Nephron (organoid): ENCODE measurements around the gene ATP1B2.
"Not testable (repeated sequence)": the region's sequence is repeated elsewhere in the genome, so short reads cannot be mapped to it uniquely, and the experiment has no call there.

Experiments used
- H3K27ac Mint-ChIP-seq, 3 experiments: 2 replicates each; pipeline ENCODE4 v1.8.0; 2020; ENCODE audit warnings: mixed read lengths in 3 of 3, mild to moderate bottlenecking in 2 of 3, moderate library complexity in 1 of 3
- H3K27me3 Mint-ChIP-seq: 2 replicates; pipeline ENCODE4 v1.8.0; 2021; ENCODE audit warnings: low read depth, mild to moderate bottlenecking, moderate library complexity, mixed read lengths
- H3K36me3 Mint-ChIP-seq: 2 replicates; pipeline ENCODE4 v1.8.0; 2020; ENCODE audit warnings: low read depth, mixed read lengths
- H3K4me1 Mint-ChIP-seq: 2 replicates; pipeline ENCODE4 v1.8.0; 2020; ENCODE audit warnings: mixed read lengths
- H3K4me3 Mint-ChIP-seq, 3 experiments: 2 replicates each; pipeline ENCODE4 v1.8.0; 2020; ENCODE audit warnings: mild to moderate bottlenecking in 3 of 3, mixed read lengths in 3 of 3, moderate library complexity in 2 of 3
- H3K9me3 Mint-ChIP-seq: 2 replicates; pipeline ENCODE4 v1.8.0; 2020; ENCODE audit warnings: mixed read lengths
- CTCF ChIP-seq, 3 experiments: fragments of 200-600 bp; sonication (generic); IDR thresholded peaks; one replicate each; pipeline ENCODE4 v1.5.0; 2021; ENCODE audit warnings: antibody characterized with exemption in 3 of 3; ENCODE audit not compliant: unreplicated experiment in 3 of 3

ATP1B2 gene

GRCh38 chr17:7640783-7641182 is 9.9 kb upstream of the ATP1B2 start:
- H3K27ac Mint-ChIP-seq = no peak overlapping the region
- H3K4me1 Mint-ChIP-seq = no peaks in the 10 kb centered on the region
- TF ChIP-seq CTCF (IDR thresholded peaks at IDR 0.05; ENCODE audit: unreplicated experiment in 3 of 3) = no peak
- H3K4me3 Mint-ChIP-seq = no peak overlapping the region
- H3K27me3 Mint-ChIP-seq = peaks cover 4% of the 10 kb centered on the region
- no peaks in the 10 kb centered on the region for H3K9me3 Mint-ChIP-seq
- H3K36me3 Mint-ChIP-seq = no peaks in the 10 kb centered on the region

- not testable (repeated sequence) for H3K4me1 Mint-ChIP-seq, H3K9me3 Mint-ChIP-seq, H3K27me3 Mint-ChIP-seq, H3K27ac Mint-ChIP-seq, H3K4me3 Mint-ChIP-seq, H3K36me3 Mint-ChIP-seq
Measured at GRCh38 chr17:7641635-7642034, 9.1 kb upstream of the ATP1B2 start.

GRCh38 chr17:7644775-7645174 is 6.0 kb upstream of the ATP1B2 start:
- no peak overlapping the region for H3K4me3 Mint-ChIP-seq
- H3K27ac Mint-ChIP-seq = no peak overlapping the region
- no peaks in the 10 kb centered on the region for H3K36me3 Mint-ChIP-seq
- peaks cover 6% of the 10 kb centered on the region for H3K27me3 Mint-ChIP-seq
- no peak for TF ChIP-seq CTCF (IDR thresholded peaks at IDR 0.05; ENCODE audit: unreplicated experiment in 3 of 3)
- H3K4me1 Mint-ChIP-seq = peaks cover under 1% of the 10 kb centered on the region
- no peaks in the 10 kb centered on the region for H3K9me3 Mint-ChIP-seq

GRCh38 chr17:7646457-7646856 is 4.3 kb upstream of the ATP1B2 start:
- no peak for TF ChIP-seq CTCF (IDR thresholded peaks at IDR 0.05; ENCODE audit: unreplicated experiment in 3 of 3)
- no peaks in the 10 kb centered on the region for H3K36me3 Mint-ChIP-seq
- H3K9me3 Mint-ChIP-seq = no peaks in the 10 kb centered on the region
- H3K4me1 Mint-ChIP-seq = peaks cover 9% of the 10 kb centered on the region
- no peak overlapping the region for H3K27ac Mint-ChIP-seq
- H3K4me3 Mint-ChIP-seq = peak overlapping the region in 1 of 3 experiments; percentile 27
- peaks cover 18% of the 10 kb centered on the region for H3K27me3 Mint-ChIP-seq

GRCh38 chr17:7647018-7647417 is 3.7 kb upstream of the ATP1B2 start:
- TF ChIP-seq CTCF (IDR thresholded peaks at IDR 0.05; ENCODE audit: unreplicated experiment in 3 of 3) = no peak
- H3K27me3 Mint-ChIP-seq = peaks cover 19% of the 10 kb centered on the region
- H3K4me1 Mint-ChIP-seq = peaks cover 12% of the 10 kb centered on the region
- no peaks in the 10 kb centered on the region for H3K9me3 Mint-ChIP-seq
- no peak overlapping the region for H3K27ac Mint-ChIP-seq
- H3K4me3 Mint-ChIP-seq = peak overlapping the region in 1 of 3 experiments; percentile 27
- no peaks in the 10 kb centered on the region for H3K36me3 Mint-ChIP-seq

- H3K9me3 Mint-ChIP-seq = no peaks in the 10 kb centered on the region
- H3K36me3 Mint-ChIP-seq = peaks cover 9% of the 10 kb centered on the region
- peaks cover 33% of the 10 kb centered on the region for H3K27me3 Mint-ChIP-seq
- H3K4me1 Mint-ChIP-seq = peaks cover 37% of the 10 kb centered on the region
- H3K4me3 Mint-ChIP-seq = peak overlapping the region; percentile 80 to 90 (median 87)
- TF ChIP-seq CTCF (IDR thresholded peaks at IDR 0.05; ENCODE audit: unreplicated experiment in 3 of 3) = no peak
- no peak overlapping the region for H3K27ac Mint-ChIP-seq
Measured at GRCh38 chr17:7651097-7651664, 455 bp downstream of the ATP1B2 start.
